RWPE1 (cell line): ENCODE data around the gene F8.
"Not testable (repeated sequence)": the region's sequence is repeated elsewhere in the genome, so short reads cannot be mapped to it uniquely, and the experiment has no call there.

Experiments used
- CTCF ChIA-PET: fragments of 350-600 bp; sonication (Branson Sonifier 250); formaldehyde crosslinking; extraction: SDS; loops from one replicate; lab custom pipeline; 2021; lab: Yijun Ruan, JAX
- POLR2A ChIA-PET: fragments of 400-600 bp; formaldehyde crosslinking; extraction: SDS; loops from one replicate; lab custom pipeline; 2020; ENCODE audit warnings: antibody characterized with exemption; ENCODE audit not compliant: low non-redundant PET; lab: Yijun Ruan, JAX
- DNase-seq: peaks from one replicate; pipeline ENCODE4 v3.0.0; 2012; ENCODE audit warnings: low spot score
- H3K27ac ChIP-seq: fragments of 450-650 bp; 2 replicates; pipeline ENCODE4 v1.5.1; 2017
- CTCF ChIP-seq: fragments of 450-650 bp; conservative IDR thresholded peaks from 2 replicates; pipeline ENCODE4 v1.5.1; 2017; ENCODE audit warnings: low read depth, mild to moderate bottlenecking

The F8 gene

GRCh38 chrX:155026420-155026726 lies 3.9 kb upstream of the F8 start:
- H3K27ac ChIP-seq = peak overlapping the region; percentile 96
- no peak for TF ChIP-seq CTCF
- no peak for DNase-seq
- POLR2A ChIA-PET = no interaction called here
- CTCF ChIA-PET = no interaction called here

GRCh38 chrX:155023907-155024833 lies 1.6 kb upstream of the F8 start:
- DNase-seq = no peak
- no peak for TF ChIP-seq CTCF
- ChIA-PET POLR2A (no interaction called here), CTCF (no interaction called here)
- H3K27ac ChIP-seq = no peak overlapping the region

- CTCF ChIA-PET = no interaction called here
- POLR2A ChIA-PET = no interaction called here
- no peak for TF ChIP-seq CTCF
- no peak for DNase-seq
- no peak overlapping the region for H3K27ac ChIP-seq
Observed at GRCh38 chrX:155020591-155020990, 1.9 kb downstream of the F8 start.

- ChIA-PET CTCF (no interaction called here), POLR2A (no interaction called here)
- no peak for TF ChIP-seq CTCF
- DNase-seq = no peak
- no peak overlapping the region for H3K27ac ChIP-seq
Observed at GRCh38 chrX:155009994-155010472, 12.5 kb downstream of the F8 start.

- DNase-seq, POLR2A ChIA-PET, H3K27ac ChIP-seq, CTCF ChIA-PET: not testable (repeated sequence)
Observed at GRCh38 chrX:155008578-155008977, 13.9 kb downstream of the F8 start.

- POLR2A ChIA-PET, CTCF ChIA-PET, H3K27ac ChIP-seq, DNase-seq: not testable (repeated sequence)
Observed at GRCh38 chrX:155006913-155007671, 15.4 kb downstream of the F8 start.

- DNase-seq, POLR2A ChIA-PET, H3K27ac ChIP-seq, CTCF ChIA-PET: not testable (repeated sequence)
Observed at GRCh38 chrX:155006379-155006778, 16.1 kb downstream of the F8 start.

- TF ChIP-seq CTCF = no peak
- POLR2A ChIA-PET = no interaction called here
- CTCF ChIA-PET = no interaction called here
- no peak for DNase-seq
- no peak overlapping the region for H3K27ac ChIP-seq
Observed at GRCh38 chrX:155005190-155005589, 17.3 kb downstream of the F8 start.
